Keratinocyte (primary cell): ENCODE data around the gene SP6. TPM values are rescaled to one million over a fixed set of nuclear protein-coding genes. Genes with fewer than 3 reads are reported as not detected.

Experiments
- DNase-seq: peaks from one replicate; pipeline ENCODE4 v3.0.0-alpha.2; 2011; ENCODE audit warnings: low read depth, missing footprints, low spot score
- FAIRE-seq: peaks from 2 replicates; lab custom pipeline; 2011; peaks lifted over from hg19 to GRCh38; lab: Jason Lieb, UNC
- H2AFZ ChIP-seq: 2 replicates; pipeline ENCODE4 v1.6.0; 2012; ENCODE audit warnings: low read length, control low read depth, inconsistent platforms; ENCODE audit not compliant: control insufficient read depth
- H3K27ac ChIP-seq: 2 replicates; pipeline ENCODE4 v1.5.1; 2011; ENCODE audit warnings: low read length; ENCODE audit not compliant: control insufficient read depth, insufficient read depth
- H3K27me3 ChIP-seq: 3 replicates; pipeline ENCODE4 v1.6.0; 2011; ENCODE audit warnings: low read length; ENCODE audit not compliant: control insufficient read depth, insufficient read depth; ENCODE audit errors: extremely low read depth
- H3K36me3 ChIP-seq, 2 experiments: 2 replicates in 1 of 2; 3 replicates in 1 of 2; pipeline ENCODE4 v1.5.1; 2011; ENCODE audit warnings: low read length in 2 of 2, mild to moderate bottlenecking in 1 of 2; ENCODE audit not compliant: control insufficient read depth in 2 of 2, insufficient read depth in 2 of 2; ENCODE audit errors: extremely low read depth in 1 of 2
- H3K4me1 ChIP-seq: 3 replicates; pipeline ENCODE4 v1.5.1; 2011; ENCODE audit warnings: low read length; ENCODE audit not compliant: control insufficient read depth, insufficient read depth; ENCODE audit errors: extremely low read depth
- H3K4me2 ChIP-seq: 3 replicates; pipeline ENCODE4 v1.6.0; 2011; ENCODE audit warnings: low read depth, low read length; ENCODE audit not compliant: control insufficient read depth, insufficient read depth; ENCODE audit errors: extremely low read depth
- H3K4me3 ChIP-seq, 3 experiments: fragments of 200-600 bp in 1 of 3; sonication (generic) in 1 of 3; 2 replicates in 2 of 3; 3 replicates in 1 of 3; pipeline ENCODE4 v1.5.1; 2011 to 2016; ENCODE audit warnings: low read length in 3 of 3, mild to moderate bottlenecking in 3 of 3, control low read depth in 2 of 3, inconsistent platforms in 1 of 3, low read depth in 1 of 3, mixed read lengths in 1 of 3, mixed run types in 1 of 3, moderate library complexity in 1 of 3; ENCODE audit not compliant: control insufficient read depth in 2 of 3, insufficient read depth in 2 of 3; ENCODE audit errors: extremely low read depth in 1 of 3
- H3K79me2 ChIP-seq: 2 replicates; pipeline ENCODE4 v1.6.0; 2012; ENCODE audit warnings: low read length; ENCODE audit not compliant: control insufficient read depth, insufficient read depth
- H3K9ac ChIP-seq: 3 replicates; pipeline ENCODE4 v1.6.0; 2011; ENCODE audit warnings: low read length; ENCODE audit not compliant: control insufficient read depth, insufficient read depth; ENCODE audit errors: extremely low read depth
- H3K9me1 ChIP-seq: 3 replicates; pipeline ENCODE4 v1.6.0; 2011; ENCODE audit warnings: low read length; ENCODE audit not compliant: control insufficient read depth, insufficient read depth; ENCODE audit errors: extremely low read depth
- H3K9me3 ChIP-seq: 2 replicates; pipeline ENCODE4 v1.5.1; 2012; ENCODE audit warnings: low read depth, low read length; ENCODE audit not compliant: control insufficient read depth
- H4K20me1 ChIP-seq: 3 replicates; pipeline ENCODE4 v1.6.0; 2011; ENCODE audit warnings: low read length; ENCODE audit not compliant: control insufficient read depth, insufficient read depth; ENCODE audit errors: extremely low read depth
- CTCF ChIP-seq, 3 experiments: IDR thresholded peaks in 1 of 3; conservative IDR thresholded peaks in 1 of 3; optimal IDR thresholded peaks in 1 of 3; 2 replicates in 2 of 3; 3 replicates in 1 of 3; pipeline versions ENCODE3 to v1.5.1; 2011; ENCODE audit warnings: low read length in 3 of 3, mild to moderate bottlenecking in 3 of 3, moderate library complexity in 2 of 3, control low read depth in 1 of 3, inconsistent platforms in 1 of 3; ENCODE audit not compliant: insufficient read depth in 2 of 3; ENCODE audit errors: extremely low read depth in 1 of 3
- EZH2 ChIP-seq: IDR thresholded peaks from one replicate; pipeline ENCODE4 v1.6.1; 2012; ENCODE audit warnings: inconsistent platforms, mild to moderate bottlenecking, low read length, moderate library complexity
- dilution Hi-C: fragments of 300-500 bp; cut with MboI; formaldehyde crosslinking; loops from one replicate; pipeline ENCODE4 v1.7.0; 2020; ENCODE audit warnings: low sequenced_read_pairs; ENCODE audit not compliant: extremely low pct_ligation_motif_present
- polyA plus RNA-seq, 5 experiments: library from polyadenylated mRNA; depleted of rRNA in 3 of 5; stranded (reverse) in 3 of 5; stranded (forward) in 1 of 5; unstranded in 1 of 5; fragments of >200 nt; gene quantifications; 1 replicate in 1 of 5; 2 replicates in 3 of 5; 3 replicates in 1 of 5; pipeline versions ENCODE4 v1.2.1 to v1.2.3, GENCODE V29; 2011 to 2012; ENCODE audit warnings: missing spikeins in 2 of 5, low read depth in 1 of 5, low replicate concordance in 1 of 5

Gene SP6
- polyA plus RNA-seq, 1 donor (not counting 4 experiments of a cell fraction or from before 2014, with no cell fraction given), result 2.0 TPM

DNA sequence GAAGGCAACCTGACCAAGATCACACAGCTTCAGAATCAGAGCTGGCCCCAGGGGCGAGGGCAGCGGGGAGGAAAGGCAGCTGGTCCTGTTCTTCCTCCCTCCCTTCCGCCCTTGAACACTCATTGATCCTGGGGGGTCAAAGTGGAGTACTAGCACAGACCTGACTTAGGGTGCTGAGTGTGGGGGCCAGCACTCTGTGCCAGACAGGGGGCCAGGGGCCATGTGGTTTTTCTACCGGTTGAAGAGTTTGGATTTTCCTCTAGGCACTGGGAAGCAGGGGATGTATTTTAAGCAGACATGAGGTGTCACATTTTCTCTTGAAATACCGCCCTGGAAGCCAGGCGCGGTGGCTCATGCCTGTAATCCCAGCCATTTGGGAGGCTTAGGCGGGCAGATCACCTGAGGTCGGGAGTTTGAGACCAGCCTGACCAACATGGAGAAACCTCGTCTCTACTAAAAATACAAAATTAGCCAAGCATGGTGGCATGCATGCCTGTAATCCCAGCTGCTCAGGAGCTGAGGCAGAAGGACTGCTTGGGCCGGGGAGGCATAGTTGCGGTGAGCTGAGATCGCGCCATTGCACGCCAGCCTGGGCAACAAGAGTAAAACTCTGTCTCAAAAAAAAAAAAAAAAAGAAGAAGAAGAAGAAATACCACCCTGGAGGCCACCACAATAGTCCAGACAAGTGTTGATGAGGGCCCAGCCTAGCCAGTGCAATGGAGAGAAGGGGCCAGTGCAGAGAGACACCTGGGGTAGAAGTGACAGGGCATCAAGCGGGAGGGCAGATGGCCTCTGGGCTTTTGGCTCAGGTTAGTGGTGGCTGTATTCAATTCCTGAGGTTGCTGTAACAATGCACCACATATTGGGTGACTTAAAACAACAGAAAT is 44.7 kb downstream of the SP6 start:
- dilution Hi-C loops, result no loop called here
- H2AFZ ChIP-seq, result no peak overlapping the region
- H3K27me3 ChIP-seq, result no peaks in the 10 kb centered on the region
- no peak for TF ChIP-seq CTCF (optimal IDR thresholded peaks at IDR 0.05 in 1 of 3, IDR thresholded peaks at IDR 0.05 in 1 of 3, conservative IDR thresholded peaks at IDR 0.05 in 1 of 3; ENCODE audit: extremely low read depth in 1 of 3, insufficient read depth in 2 of 3, low read length in 3 of 3)
- no peak for TF ChIP-seq EZH2
- no peak for FAIRE-seq
- no peak overlapping the region for H3K9ac ChIP-seq
- H3K36me3 ChIP-seq, result peaks cover 0 to 4% of the 10 kb centered on the region in 2 experiments
- peaks cover 19% of the 10 kb centered on the region for H3K4me1 ChIP-seq
- peaks cover 4% of the 10 kb centered on the region for H3K9me1 ChIP-seq
- no peaks in the 10 kb centered on the region for H3K79me2 ChIP-seq
- no peak overlapping the region for H3K27ac ChIP-seq
- H4K20me1 ChIP-seq, result no peaks in the 10 kb centered on the region
- no peak overlapping the region for H3K4me2 ChIP-seq
- no peak for DNase-seq
- H3K9me3 ChIP-seq, result no peaks in the 10 kb centered on the region
- H3K4me3 ChIP-seq, result no peak overlapping the region

DNA sequence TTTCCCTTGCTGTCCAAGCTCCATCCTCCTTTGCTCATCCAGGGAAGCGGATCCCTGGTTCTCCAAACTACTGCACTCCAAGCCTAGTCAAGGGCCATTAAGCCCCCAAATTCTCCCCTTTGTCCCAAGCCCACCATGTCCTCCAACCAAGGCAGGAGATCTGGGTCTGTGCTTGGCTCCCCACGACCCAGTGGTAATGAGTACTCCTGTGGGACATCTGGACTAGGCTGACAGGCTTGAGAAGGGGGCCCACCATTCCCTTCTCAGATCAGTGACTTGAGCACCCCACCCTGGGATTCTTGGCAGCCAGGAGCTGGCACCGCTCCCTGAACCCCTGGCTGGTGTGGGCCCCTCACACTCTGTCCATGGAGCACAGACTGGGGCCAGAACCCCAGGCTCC is 46.5 kb downstream of the SP6 start:
- H3K27ac ChIP-seq, result no peak overlapping the region

More for the DNA sequence above, 46.5 kb downstream of the SP6 start:
- Histone ChIP-seq H2AFZ (no peak overlapping the region), H3K27me3 (no peaks in the 10 kb centered on the region), H3K4me1 (peaks cover 2% of the 10 kb centered on the region), H3K4me2 (no peak overlapping the region), H3K36me3 (peaks cover 0 to 4% of the 10 kb centered on the region in 2 experiments), H3K9me1 (no peaks in the 10 kb centered on the region), H3K79me2 (no peaks in the 10 kb centered on the region), H3K4me3 (no peak overlapping the region), H4K20me1 (no peaks in the 10 kb centered on the region), H3K9me3 (no peaks in the 10 kb centered on the region), H3K9ac (no peak overlapping the region)
- dilution Hi-C loops, result no loop called here
- no peak for DNase-seq
- no peak for FAIRE-seq
- TF ChIP-seq CTCF (optimal IDR thresholded peaks at IDR 0.05 in 1 of 3, IDR thresholded peaks at IDR 0.05 in 1 of 3, conservative IDR thresholded peaks at IDR 0.05 in 1 of 3; ENCODE audit: extremely low read depth in 1 of 3, insufficient read depth in 2 of 3, low read length in 3 of 3) (no peak), EZH2 (no peak)
